NCI-H345 (cell line): Measurements from ENCODE around the gene CFAP91.

Source experiments
- DNase-seq: peaks from one replicate; lab custom pipeline; 2025; lab: John Stamatoyannopoulos, UW

CFAP91 gene

GRCh38 chr3:119702530-119703527 lies at the start of gene CFAP91:
TSS of gene CFAP91 (plus strand) at chr3:119703022. CDS start at chr3:119703099, 77 bp downstream.
- peak; percentile 86 for DNase-seq

DNA sequence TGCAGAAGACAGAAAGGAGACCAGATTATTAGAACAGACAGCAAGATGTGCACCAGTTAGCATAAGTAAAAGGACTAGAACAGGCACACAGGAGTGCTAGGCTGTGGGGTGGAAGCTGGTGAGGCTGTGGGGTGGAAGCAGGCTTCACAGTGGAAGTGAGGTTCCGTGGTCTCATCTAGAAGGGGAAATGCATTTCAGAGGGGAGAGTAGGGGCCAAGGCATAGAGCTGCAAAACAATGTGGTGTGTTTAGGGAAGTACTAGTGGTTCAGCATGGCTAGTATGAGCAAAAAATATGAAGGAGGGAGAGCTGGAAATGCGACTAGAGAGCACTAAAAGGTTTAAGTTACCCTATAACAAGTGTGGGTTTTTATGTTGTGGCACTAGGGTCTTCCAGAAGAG lies 48.9 kb upstream of the CFAP91 start:
- no peak for DNase-seq

- DNase-seq: no peak
Observed at GRCh38 chr3:119657887-119658702, 44.7 kb upstream of the CFAP91 start.

- DNase-seq: no peak
Observed at GRCh38 chr3:119658994-119659393, 43.8 kb upstream of the CFAP91 start.

- no peak for DNase-seq
Observed at GRCh38 chr3:119659606-119660291, 43.1 kb upstream of the CFAP91 start.

GRCh38 chr3:119660474-119661440 lies 42.1 kb upstream of the CFAP91 start, which contains the start of gene POPDC2:
TSS of gene POPDC2 (minus strand) at chr3:119660589. CDS start at chr3:119660423, 166 bp downstream.
- DNase-seq: no peak

DNA sequence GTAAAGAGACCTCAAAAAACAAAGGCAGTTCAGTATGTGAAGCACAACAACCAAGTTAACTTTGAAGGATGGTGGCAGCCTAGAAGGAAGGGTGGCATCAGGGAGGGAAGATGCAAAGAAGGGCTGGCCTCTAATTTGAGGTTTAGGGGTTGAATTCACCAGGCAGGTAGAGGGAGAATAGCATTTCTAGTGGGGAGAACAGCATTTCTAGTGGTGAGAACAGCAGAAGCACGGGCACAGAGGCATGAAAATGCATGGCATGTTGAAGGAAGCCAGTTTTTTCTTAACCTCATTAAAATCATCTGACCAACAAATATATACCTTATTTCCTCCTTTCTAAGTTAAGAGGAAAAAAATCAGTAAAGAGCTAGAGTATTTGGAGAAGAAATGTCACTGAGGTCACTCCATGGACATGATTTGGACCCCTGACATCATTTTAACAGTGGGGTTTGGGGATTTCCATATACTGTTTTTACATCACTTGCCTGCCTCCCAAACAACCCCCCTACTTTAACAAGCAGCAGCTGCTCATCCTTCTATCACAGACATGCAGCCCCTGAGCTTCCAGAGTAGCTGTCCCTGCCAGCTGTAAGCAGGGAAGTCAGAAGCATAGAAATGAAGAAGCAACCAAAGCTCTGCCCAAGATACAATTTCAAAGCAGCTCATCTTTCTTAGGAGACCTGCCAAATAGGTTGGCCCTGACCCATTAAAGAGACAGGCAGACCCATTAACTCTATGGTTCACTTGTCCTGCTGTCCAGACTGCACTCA lies 40.0 kb upstream of the CFAP91 start:
- no peak for DNase-seq

- DNase-seq: no peak
Observed at GRCh38 chr3:119663885-119664284, 38.9 kb upstream of the CFAP91 start.

DNA sequence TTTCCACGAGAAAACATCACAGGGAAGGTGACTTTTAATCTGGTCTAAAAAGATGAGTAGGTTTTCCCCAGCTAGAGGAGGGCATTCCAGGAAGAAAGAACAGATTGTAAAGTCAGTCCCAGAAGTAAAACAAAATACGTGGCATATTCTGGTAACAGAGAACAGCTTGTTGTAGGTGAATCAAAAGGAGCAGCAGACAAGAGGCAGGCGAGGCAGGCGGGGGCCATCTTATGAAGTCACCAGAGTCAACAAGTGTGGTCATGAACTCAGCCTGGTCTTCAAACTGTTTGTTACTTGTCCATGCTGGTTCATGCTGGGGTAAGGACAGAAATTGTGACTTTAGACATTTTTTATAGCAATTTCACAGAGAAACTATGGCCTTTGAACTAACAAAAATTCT lies 38.5 kb upstream of the CFAP91 start:
- DNase-seq: no peak

DNA sequence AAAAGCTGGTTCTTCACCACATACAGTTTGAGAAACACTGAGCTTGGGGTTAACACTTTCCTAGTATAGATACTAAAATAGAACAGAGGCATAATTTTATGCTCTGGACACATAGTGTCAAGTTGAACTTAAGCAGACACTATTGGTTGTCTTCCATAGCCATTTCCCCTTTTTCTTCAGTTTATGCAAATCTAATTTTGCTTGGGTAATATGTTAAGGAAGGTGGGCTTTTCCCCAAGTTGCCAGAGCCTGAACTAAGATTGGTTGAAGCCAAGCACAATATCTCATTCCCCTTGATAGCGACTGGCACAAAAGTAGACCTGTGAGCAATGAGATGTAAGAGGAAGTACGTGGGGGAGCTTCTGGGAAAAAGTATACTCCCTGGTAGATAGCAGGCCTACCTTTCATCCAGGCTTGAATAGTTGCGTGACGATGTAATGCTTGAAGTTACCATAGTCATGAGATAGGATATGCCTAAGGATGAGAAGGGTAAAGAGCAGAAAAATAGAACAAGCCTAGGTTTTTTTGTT lies 37.9 kb upstream of the CFAP91 start:
- DNase-seq: no peak

DNA sequence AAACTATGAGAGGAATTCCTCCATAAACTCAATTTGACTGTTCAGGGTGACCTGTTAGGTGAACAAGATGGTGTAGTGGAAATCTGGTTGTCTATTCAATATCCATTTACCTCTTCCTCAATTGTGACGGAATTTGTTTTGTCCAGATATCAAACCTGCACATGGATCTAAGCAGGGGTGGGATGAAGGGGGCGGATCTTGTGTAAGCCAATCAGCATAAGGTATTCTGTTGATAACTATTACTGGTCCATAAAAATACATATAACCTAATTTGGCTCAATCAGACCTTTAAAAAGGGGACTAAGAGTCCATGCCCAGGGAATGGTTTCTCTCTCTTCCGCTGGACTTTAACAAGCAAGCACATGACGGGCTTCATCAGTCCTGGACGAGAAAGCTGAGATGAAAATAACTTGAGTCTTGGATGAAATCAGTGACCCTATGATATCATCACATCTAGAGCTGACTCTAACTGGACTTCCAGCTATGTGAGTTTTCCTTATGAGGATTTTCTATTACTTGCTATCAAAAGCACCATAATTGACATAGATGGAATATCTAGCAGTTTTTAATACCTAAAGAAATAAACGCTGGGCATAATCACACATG lies 36.8 kb upstream of the CFAP91 start:
- no peak for DNase-seq

DNA sequence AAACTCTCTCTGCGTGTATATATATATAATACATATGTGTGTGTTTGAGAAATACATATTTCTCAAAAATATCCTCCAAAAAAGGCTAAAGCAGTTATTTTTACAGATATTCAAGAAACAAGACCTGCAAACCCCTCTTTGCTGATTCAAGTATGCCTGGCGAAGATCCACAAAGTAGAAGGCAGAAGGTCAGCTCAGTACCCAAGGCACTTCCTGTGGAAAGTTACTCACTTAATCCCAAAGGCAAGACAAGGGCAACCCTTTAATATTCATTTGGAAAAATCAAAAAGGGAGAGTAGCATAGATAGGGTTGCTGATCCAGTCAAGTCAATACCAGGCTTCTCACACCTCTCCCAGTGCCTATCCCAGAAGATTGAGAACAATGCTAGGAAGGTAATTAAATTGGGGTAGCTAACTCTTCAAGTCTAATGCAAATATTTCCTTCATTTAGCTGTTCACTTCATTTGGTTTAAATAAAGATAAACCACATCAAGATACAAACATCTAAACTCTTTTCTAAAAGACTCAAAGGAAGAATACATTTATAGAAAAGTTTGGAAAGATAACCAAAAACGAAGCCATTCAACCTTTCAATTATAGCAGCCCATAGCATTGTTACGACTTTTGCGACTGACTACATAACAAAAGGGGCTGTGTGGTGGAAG lies 32.8 kb upstream of the CFAP91 start:
- DNase-seq: no peak

GRCh38 chr3:119672776-119673175 lies 30.0 kb upstream of the CFAP91 start:
- DNase-seq: no peak

GRCh38 chr3:119673875-119674274 lies 28.9 kb upstream of the CFAP91 start:
- DNase-seq: no peak

- DNase-seq: no peak
Observed at GRCh38 chr3:119675188-119675874, 27.5 kb upstream of the CFAP91 start.

DNA sequence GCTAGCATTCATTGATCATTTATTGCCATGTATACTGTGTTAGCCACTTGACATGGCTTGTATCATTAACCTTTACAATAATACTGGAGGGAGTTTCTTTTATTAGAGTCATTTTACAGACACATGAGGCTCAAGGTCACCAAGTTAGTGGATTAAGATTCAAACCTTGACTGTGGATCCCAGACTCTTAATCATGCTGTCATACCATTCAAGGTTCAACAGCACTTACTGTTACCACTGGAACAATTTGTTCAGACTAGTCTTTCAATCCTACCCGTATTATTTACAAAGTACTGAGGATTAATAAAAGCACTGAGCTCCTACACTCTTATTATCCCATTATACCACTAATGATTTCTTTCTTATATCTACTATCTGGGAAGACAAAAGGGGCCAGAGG lies 26.8 kb upstream of the CFAP91 start:
- no peak for DNase-seq

DNA sequence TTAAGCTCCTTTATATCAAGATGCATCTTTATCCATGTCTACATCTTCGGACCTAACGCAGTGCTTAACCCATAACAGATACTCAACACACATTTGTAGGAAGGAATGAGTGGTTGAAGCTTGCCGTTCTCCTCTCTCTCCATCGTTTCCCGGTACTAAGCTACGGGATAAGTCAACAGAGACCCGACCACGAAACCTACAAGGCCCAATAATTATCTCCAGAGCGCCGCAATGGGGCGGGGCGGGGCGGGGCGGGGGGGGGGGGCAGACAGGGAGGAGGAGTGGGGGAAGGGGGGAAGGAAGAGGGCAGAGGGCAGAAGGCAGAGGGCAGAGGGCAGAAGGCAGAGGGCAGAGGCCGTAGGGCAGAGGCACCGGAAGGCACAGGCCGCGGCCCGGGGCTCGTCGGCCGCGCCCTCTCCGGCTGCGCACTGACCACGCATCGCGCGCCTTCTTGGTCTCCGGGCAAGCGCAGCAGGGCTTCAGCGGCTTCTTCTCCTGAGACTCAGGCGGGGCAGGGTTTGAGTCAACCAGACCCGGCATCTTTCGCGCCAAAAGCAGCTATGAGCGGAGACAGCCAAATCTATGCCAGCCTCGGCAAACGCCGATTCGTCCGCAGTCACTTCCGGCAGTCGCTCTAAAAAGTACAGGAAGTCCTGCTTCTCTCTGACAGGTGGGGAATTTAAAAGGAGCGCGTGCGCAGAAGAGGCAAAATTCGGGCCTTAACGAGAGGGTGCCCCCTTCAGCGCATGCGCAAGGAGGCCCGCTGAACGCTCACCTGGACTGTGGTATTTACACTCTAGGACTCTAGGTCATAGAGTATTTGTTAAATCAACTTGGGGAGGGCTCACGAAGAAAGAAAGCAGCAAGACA lies 25.8 kb upstream of the CFAP91 start, which contains the start of gene COX17:
TSS of gene COX17 (minus strand) at position 636 of the 870 bp plus-strand sequence. CDS start at position 540, 96 bp downstream.
- peak; percentile 93 for DNase-seq
